Uterus (tissue), 4 donors: ENCODE data around the gene MFN2. TPM values are rescaled to one million over a fixed set of nuclear protein-coding genes. Genes with fewer than 3 reads are reported as not detected.

Experiments used
- DNase-seq, 2 donors: peaks; one replicate each; pipeline ENCODE4 v3.0.0-alpha.2; 2019 to 2020
- H3K27ac ChIP-seq, 2 donors: fragments of 200-600 bp; sonication (generic); 1 replicate in 1 of 2; 2 replicates in 1 of 2; pipeline ENCODE4 v1.5.1; 2016 to 2018
- H3K27me3 ChIP-seq, 2 donors: fragments of 200-600 bp; sonication (generic); one replicate each; pipeline ENCODE4 v1.5.1; 2018 to 2019; ENCODE audit warnings: control low read depth in 1 of 2
- H3K36me3 ChIP-seq, 2 donors: fragments of 200-600 bp; sonication (generic); one replicate each; pipeline ENCODE4 v1.5.1; 2019; ENCODE audit warnings: control low read depth in 1 of 2
- H3K4me1 ChIP-seq, 2 donors: fragments of 200-600 bp; sonication (generic); one replicate each; pipeline ENCODE4 v1.5.1; 2018 to 2019; ENCODE audit warnings: control low read depth in 1 of 2
- H3K4me3 ChIP-seq, 2 donors: fragments of 200-600 bp; sonication (generic); 1 replicate in 1 of 2; 2 replicates in 1 of 2; pipeline ENCODE4 v1.5.1; 2018 to 2019; ENCODE audit warnings: mild to moderate bottlenecking in 1 of 2
- H3K9me3 ChIP-seq, 2 donors: fragments of 200-600 bp; sonication (generic); one replicate each; pipeline ENCODE4 v1.5.1; 2019; ENCODE audit warnings: control low read depth in 1 of 2
- CTCF ChIP-seq, 4 experiments: fragments of 200-600 bp in 2 of 4; fragments of 450-650 bp in 2 of 4; sonication (generic) in 2 of 4; IDR thresholded peaks; one replicate each; pipeline ENCODE4 v1.5.1; 2016 to 2019; ENCODE audit warnings: antibody characterized with exemption in 4 of 4, mild to moderate bottlenecking in 2 of 4, moderate library complexity in 1 of 4
- POLR2A ChIP-seq, 2 donors: fragments of 450-650 bp; IDR thresholded peaks; one replicate each; pipeline ENCODE4 v1.6.1; 2016; ENCODE audit warnings: antibody characterized with exemption in 2 of 2, mild to moderate bottlenecking in 1 of 2, moderate library complexity in 1 of 2
- intact Hi-C: fragments of 100-400 bp; cut with DNase I; formaldehyde crosslinking; loops from one replicate; pipeline ENCODE4 v1.15.1; 2023; ENCODE audit warnings: low total_unique reads
- total RNA-seq, 4 donors: library from RNA; depleted of rRNA in 3 of 4; stranded (reverse); fragments of >200 nt in 3 of 4; gene quantifications; one replicate each; pipeline versions ENCODE4 v1.1.0 to v1.2.4, GENCODE V29; 2014 to 2023
- donor health status: DM: yes; HTN: yes; CAD: no.

MFN2 gene
- total RNA-seq, 4 donors from 2014 or later, result 15.6 to 69.5 (median 35.1) TPM

DNA sequence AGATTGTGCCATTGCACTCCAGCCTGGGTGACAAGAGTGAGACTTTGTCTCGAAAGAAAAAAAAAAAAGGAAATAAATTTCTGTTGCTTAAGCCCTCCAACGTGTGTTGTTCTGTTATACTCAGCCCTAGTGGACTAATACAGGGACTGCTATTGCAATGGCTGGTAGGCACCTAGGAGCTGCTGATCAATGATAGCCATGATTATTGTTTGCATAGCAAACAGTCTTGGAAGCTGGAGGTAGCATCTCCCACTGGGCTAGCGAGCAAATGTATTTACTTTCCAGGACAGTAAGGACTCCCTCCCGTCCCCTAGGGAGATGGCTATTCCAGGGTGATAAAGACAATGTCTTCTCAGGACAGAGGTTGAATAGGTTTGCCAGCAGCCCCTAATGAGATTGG lies 69.4 kb downstream of the MFN2 start:
- Histone ChIP-seq H3K4me3 (no peak overlapping the region), H3K27ac (no peak overlapping the region), H3K36me3 (no peaks in the 10 kb centered on the region), H3K9me3 (no peaks in the 10 kb centered on the region), H3K4me1 (peaks cover 5 to 19% of the 10 kb centered on the region in 2 donors), H3K27me3 (no peaks in the 10 kb centered on the region)
- TF ChIP-seq CTCF (IDR thresholded peaks at IDR 0.05) (no peak), POLR2A (IDR thresholded peaks at IDR 0.05) (no peak)
- intact Hi-C loops, result no loop called here
- DNase-seq, result no peak

DNA sequence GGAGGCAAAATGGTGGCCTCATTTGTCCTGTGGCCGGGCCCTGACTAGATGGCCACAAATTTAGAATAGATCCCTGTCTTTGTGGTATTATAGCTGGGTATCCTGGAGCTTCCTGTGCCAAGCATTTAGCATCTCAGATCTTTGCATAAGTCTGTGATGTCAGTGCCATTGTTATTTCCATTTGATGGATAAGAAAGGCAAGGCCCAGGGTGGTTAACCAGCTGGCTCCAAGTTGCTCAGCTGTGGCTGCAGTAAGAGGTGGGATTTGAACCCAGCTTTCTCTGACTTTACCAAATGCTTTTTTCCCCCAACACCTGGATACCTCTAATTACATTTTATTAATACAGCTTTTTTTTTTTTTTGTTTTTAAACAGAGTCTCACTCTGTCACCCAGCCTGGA lies 71.1 kb downstream of the MFN2 start:
- TF ChIP-seq POLR2A (IDR thresholded peaks at IDR 0.05) (no peak), CTCF (IDR thresholded peaks at IDR 0.05) (no peak)
- H3K36me3 ChIP-seq, result no peaks in the 10 kb centered on the region
- no peak for DNase-seq
- intact Hi-C loops, result no loop called here
- H3K4me3 ChIP-seq, result no peak overlapping the region
- no peaks in the 10 kb centered on the region for H3K27me3 ChIP-seq
- H3K27ac ChIP-seq, result peak overlapping the region; percentile 79 to 84
- peaks cover 5 to 19% of the 10 kb centered on the region in 2 donors for H3K4me1 ChIP-seq
- H3K9me3 ChIP-seq, result no peaks in the 10 kb centered on the region

DNA sequence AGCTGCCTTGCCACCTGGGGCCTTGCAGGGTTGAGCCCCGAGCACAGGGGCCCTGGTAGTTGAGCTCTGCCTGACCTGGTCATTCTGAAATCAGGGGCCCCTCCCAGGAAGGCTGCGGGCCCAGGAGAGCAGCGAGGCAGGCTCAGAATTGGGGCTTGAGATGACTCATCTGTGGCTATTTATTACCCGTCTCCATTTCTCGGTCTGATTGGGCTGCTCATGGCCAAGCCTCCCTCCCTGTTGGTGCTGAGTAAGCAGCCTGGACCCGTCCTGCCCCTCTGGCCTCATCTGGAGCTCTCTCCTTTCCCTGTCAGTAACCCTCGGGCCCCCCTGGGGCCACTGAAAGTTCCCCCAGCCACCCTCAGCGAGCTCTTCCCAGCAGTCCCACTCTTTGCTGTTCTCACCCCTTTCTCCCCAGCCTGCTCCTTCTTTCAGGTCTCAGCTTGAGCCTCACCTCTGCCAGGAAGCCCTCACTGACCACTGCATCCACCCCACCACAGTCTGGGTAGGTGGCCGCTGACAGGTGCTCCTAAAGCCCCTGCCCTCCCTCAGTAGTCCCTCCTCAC lies 71.8 kb downstream of the MFN2 start:
- H3K9me3 ChIP-seq, result no peaks in the 10 kb centered on the region
- intact Hi-C loops, result no loop called here
- peaks cover 5 to 19% of the 10 kb centered on the region in 2 donors for H3K4me1 ChIP-seq
- TF ChIP-seq POLR2A (IDR thresholded peaks at IDR 0.05) (no peak), CTCF (IDR thresholded peaks at IDR 0.05) (no peak)
- no peaks in the 10 kb centered on the region for H3K36me3 ChIP-seq
- no peak overlapping the region for H3K4me3 ChIP-seq
- H3K27ac ChIP-seq, result peak overlapping the region; percentile 79 to 84
- H3K27me3 ChIP-seq, result no peaks in the 10 kb centered on the region
- peak; percentile 78 to 84 for DNase-seq

DNA sequence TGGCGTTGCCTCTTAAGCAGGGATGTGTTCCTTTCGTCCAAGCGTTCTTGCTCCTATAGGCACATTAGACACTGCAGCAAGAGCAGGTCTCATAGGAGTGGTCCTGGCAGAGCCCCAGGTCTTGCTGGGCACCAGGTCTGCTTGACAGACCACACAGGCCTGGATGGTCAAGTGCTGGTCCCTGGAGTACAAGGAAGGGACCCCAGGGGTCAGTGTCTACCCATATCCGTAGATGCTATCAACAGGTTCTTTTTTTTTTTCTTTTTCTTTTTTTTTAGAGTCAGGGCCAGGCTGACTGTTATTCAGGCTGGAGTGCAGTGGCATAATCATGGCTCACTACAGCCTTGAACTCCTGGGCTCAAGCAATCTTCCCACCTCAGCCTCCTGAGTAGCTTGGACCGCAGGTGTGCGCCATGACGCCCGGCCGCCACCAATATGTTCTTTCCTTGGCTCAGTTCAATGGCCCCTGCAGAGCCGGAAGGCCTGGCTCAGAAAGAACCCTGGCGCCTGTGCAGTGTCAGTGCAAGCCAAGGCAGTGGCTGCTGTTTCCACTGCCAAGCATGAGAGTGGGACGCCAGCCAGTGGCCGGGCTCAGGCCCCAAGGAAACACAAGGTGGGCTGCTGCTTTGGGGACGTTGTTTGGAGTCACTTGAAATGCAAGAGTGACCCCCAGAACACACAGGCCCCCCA lies 72.9 kb downstream of the MFN2 start:
- H3K36me3 ChIP-seq, result no peaks in the 10 kb centered on the region
- H3K27ac ChIP-seq, result peak overlapping the region; percentile 79 to 84
- H3K4me1 ChIP-seq, result peaks cover 5 to 19% of the 10 kb centered on the region in 2 donors
- TF ChIP-seq POLR2A (IDR thresholded peaks at IDR 0.05) (no peak), CTCF (IDR thresholded peaks at IDR 0.05) (peak in 1 of 4 experiments; percentile 12)
- DNase-seq, result peak; percentile 37 to 51
- no peak overlapping the region for H3K4me3 ChIP-seq
- intact Hi-C loops, result no loop called here
- H3K9me3 ChIP-seq, result no peaks in the 10 kb centered on the region
- no peaks in the 10 kb centered on the region for H3K27me3 ChIP-seq

GRCh38 chr1:12053752-12054548 lies 73.7 kb downstream of the MFN2 start:
- TF ChIP-seq POLR2A (IDR thresholded peaks at IDR 0.05) (no peak), CTCF (IDR thresholded peaks at IDR 0.05) (no peak)
- Histone ChIP-seq H3K36me3 (no peaks in the 10 kb centered on the region), H3K4me1 (peaks cover 5 to 19% of the 10 kb centered on the region in 2 donors), H3K27me3 (no peaks in the 10 kb centered on the region), H3K27ac (peak overlapping the region in 1 of 2 donors; percentile 79), H3K4me3 (no peak overlapping the region), H3K9me3 (no peaks in the 10 kb centered on the region)
- no peak for DNase-seq
- intact Hi-C loops, result no loop called here
